Islet precursor cell (in vitro differentiated cells): ENCODE measurements around the gene TALDO1.
A peak's percentile ranks its signal among the peaks of the same experiment; 100 is the strongest.

ENCODE experiments used
- DNase-seq: peaks from one replicate; pipeline ENCODE4 v3.0.0-alpha.2; 2018

Gene TALDO1

GRCh38 chr11:747158-748006 is at the start of gene TALDO1:
Gene TALDO1, plus strand, starts transcription at chr11:747464. Its CDS starts 18 bp downstream, at chr11:747482.
- DNase-seq: peak; percentile 96

DNA sequence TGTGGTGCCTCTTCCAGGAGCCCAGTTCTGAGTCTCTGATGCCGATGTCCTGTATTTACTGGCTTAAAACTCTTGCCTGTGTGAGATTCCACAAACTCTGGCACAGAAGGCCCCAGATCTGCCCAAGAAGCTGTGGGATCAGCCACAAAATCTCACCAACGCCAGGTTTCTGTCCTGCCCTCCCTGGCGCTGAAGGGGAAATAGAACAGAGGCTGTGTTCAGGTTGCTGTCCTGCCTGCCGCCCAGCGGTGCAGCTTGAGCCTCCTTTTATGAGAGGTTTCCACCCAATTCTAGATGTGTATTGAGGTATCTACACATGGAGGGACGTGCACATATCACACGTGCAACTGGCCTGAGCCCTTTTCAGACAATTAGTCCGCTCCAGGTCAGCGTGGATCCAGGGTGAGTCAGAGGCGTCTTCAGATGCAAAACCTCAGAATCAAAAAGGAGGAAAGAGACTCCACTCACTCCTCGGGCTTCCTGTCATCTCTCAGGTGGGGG is 49.4 kb upstream of the TALDO1 start:
- DNase-seq: peak; percentile 73

DNA sequence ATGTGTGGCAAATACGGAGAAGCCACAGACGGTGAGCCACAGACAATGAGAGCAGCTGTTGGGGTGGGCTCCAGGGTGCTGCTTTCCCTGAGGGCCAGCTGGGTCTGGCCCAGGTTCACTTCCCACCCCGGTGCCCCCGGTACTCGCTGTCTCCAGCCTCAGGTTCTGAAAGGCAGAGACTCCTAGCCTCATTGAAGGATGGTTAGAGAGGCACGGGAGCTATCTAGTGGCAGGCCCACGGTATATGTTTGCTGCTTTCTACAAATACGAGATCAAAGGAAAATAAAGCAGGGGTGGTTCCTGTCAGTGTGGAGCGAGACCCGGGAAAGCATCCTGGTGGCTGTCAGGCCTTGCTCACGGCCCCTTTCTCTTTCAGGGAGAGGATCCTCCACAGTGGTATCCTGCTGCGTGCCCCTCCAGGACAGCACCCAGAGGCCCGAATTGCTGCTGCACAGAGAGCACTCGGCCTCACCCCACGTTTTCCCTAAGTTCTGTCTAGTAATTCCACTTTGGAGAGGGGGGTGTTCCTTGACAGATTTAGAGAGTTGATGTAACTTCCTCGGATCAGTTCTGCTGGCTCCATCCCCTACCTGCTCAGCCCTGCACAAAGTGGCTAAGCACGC is 48.7 kb upstream of the TALDO1 start:
- DNase-seq: no peak

DNA sequence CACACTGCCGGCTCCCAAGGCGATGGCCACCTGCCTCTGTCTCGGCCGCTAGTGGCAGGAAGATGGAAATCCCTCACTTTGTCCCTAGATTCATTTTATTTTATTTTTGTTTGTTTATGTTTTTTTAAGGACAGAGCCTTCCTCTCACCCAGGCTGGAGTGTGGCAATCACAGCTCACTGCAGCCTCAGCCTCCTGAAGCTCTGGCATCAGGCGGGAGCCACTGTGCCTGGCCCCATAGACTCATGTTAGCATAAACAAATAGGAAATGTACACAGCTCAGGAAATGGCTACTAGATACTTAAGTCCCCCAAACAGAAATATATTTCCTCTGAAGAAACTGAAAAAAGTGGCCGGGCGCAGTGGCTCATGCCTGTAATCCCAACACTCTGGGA is 48.2 kb upstream of the TALDO1 start:
- no peak for DNase-seq

DNA sequence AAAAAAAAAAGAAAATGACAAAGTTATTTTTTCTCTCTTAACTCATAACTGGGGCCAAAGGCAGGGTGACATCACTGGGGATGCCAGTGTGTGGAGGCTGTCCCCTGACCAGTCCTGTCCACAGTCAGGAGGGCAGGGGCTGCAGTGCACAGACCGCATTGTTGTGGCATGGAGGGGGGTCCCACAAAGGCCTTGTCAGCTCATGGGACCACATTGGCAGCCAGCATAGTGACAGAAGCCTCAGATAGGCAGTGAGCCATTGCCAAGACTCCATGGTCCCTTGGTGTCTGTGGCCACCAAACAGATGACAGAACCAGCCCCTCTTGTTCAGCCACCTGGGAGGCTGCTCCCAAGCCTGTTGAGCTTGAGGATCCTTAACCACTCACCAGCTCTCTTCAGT is 47.5 kb upstream of the TALDO1 start:
- DNase-seq: no peak

DNA sequence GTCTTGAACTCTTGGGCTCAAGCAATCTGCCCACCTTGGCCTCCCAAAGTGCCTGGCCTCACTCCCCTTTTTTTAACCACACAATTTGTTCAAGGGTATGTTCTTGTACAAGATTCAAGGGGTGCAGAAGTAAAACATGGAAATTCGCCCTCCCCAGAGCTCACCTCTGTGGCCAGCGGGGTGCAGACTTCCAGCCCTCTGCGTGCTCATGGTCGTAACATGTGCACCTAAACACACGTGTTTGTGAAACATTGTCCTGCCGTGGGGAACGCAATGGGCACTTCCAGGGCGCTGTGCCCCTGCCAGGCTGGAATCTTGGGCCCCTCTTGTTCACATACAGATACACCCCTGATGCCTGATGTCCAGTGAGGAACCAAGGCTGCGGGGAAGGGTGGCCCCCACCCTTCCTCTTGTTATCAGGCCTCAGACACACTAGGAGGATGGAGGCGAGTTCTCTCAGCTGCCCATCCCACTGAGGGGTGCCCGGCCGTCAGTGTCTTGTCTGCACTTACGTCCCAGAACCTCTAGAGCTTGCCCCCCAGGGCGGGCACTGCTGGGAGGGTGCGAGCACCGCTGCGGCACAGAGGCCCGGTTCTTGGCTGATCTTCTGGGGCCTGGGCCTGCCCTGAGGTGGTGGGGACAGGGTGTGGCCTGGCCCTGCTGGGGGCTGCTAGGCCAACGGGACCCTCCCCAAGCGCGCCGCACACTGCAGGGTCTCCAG is 45.4 kb upstream of the TALDO1 start:
- DNase-seq: no peak

DNA sequence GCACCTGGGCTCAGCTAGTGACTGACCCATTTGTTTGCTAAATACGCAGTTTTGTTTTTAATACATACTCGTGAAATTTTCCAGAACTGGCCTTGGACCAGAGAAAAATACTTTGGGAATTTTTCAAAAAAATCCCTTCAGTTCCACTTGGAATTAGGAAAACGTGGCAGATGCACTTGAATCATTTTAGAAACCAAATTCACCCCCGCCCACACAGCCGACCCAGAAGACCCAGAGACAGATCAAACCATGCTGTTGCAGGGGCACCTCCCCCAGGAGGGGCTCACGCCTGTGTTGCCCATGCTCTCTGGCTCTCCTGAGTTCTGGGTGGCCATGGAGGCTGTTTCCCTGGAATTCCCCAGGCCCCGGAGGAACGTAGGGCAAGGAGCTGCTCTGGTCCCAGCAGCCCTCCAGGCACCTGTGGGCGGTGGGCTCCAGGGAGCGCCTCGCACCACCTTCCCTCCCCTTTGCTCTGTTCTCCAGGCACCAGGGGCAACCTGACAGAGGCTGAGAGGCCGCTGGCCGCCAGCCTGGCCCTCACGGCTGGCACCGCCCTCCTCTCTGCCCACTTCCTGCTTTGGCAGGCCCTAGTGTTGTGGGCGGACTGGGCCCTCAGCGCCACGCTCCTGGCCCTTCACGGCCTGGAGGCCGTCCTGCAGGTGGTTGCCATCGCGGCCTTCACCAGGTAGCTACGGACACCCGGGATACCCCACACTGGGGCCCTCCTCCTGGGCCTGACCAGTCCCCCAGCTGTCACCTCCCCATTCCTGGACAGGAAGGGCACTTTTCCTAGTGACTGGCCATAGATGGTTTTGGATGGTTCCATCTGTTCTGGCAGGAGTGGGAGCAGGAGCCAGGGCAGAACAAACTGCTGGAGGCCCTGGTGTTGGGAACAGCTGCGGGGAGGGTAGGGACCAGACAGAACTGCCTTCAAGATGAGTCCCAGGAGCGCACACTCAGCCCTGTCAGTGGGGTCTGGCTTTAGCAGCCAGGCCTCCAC is 44.5 kb upstream of the TALDO1 start:
- peak; percentile 53 for DNase-seq

- DNase-seq: peak; percentile 45
Measured at GRCh38 chr11:703506-703905, 43.8 kb upstream of the TALDO1 start.

- DNase-seq: peak; percentile 43
Measured at GRCh38 chr11:704228-704674, 43.0 kb upstream of the TALDO1 start.

DNA sequence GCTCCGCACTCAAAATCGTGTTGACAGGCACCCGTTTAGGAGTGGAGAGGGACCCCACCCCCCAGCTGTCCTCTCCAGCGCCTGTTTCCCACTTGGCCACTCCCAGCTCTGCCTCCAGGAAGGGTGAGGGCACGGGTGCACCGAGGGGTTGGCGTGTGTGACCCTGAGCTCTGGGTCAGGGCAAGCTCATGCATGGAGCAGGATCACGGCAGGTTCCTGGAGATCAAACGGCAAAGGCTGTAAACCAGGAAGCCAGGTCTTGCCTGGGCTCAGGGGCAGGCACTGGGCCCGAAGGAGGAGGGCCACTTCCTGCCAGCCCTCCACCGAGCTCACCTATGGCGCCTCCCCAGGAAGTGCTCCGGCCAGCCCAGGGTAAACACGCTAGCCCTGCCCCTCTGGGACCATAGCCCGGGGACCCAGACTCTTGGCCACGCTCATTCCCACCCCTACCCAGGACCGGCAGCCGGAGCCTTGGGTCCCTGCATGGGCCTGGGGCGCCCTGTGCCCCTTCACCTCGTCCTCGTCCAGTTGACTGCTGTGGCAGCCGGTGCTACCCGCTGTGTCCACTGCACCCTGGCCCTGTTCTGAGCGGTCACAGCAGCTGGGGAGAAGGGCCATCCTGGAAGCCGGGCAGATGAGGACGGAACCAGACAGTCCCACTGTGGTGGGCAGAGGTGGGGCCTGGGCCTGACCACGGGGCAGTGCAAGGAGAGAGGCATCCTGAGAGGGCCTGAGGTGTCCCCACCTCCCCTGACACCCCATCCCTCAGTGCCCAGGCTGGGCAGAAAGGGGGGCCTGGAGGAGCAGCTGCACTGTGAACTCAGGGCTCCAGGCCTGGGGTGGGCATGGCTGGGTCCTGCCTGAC is 42.3 kb upstream of the TALDO1 start:
- peak; percentile 67 for DNase-seq

- peak; percentile 78 for DNase-seq
Measured at GRCh38 chr11:705646-706438, 41.4 kb upstream of the TALDO1 start, which contains the start of gene EPS8L2. Gene EPS8L2, plus strand, starts transcription at chr11:706231. Its CDS starts 3,177 bp downstream, at chr11:709408.

- peak; percentile 81 for DNase-seq
Measured at GRCh38 chr11:706439-706956, 40.8 kb upstream of the TALDO1 start.

DNA sequence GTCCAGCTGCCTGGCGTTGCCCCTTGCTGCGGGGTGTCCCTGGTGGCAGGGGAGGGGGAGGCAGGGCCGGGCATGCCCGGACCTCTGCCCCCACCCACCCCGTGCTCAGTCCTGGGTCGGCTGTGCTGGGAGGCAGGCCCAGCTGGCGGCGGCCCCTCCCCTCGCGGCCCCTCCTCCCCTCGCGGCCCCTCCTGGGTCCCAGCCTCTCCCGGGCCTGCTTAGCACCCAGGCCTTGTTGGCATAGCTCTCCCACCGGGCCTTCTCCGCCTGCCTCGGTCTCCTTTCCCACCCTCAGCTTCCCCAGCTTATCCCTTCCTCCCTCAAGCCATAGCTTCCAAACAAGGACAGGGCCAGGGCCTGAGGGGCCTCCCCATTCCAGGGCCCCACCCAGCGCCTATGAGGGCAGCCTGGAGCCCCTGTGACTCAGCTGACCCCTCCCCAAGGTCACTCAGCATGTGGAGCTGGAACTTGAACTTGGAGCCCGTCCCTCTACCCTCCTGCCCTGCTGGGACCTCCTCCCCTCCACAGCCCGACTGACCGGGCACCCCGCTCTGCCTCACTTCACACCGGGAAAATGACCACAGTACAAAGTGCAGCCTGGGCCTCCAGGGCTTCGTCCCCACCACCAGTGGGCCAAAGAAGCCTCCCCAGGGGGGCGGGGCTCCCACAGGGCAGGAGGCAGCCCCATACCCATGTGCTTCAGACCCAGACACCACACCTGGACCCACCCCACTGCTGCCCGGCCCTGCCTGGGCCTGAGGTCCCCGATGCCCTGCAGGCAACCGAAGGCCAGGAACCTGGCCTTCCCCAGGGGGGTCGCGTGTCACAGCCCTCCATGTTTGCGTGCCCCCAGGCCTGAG is 40.1 kb upstream of the TALDO1 start:
- peak; percentile 87 for DNase-seq

DNA sequence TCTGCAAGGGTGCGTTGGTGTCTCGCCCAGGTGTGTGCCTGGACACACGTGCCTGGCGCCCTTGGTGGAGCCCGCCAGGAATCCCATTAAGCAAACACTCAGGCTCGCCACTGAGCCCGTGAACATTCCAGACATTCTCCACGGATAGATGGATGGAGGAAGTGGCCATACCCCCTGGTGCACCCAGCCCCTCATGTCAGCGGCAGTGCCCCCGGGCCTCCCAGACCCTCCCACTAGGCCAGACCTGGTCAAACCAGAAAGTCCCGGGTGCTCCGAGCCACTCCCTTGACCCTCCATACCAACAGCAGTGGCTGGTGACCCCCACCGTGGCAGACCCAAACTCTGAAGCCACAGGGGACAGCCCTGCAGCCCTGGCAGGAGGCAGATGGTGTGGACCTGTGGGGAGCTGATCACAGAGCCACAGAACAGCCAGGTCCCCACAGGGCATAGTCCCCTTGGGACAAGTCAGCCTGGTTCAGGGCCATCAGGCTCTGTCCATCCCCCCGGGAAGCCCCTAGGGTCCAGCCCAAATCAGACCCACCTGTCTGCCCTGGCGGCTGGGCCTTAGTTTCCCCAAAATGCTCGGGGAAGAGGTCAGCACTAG is 39.3 kb upstream of the TALDO1 start:
- peak; percentile 83 for DNase-seq

- peak; percentile 43 for DNase-seq
Measured at GRCh38 chr11:708511-708910, 38.8 kb upstream of the TALDO1 start.

DNA sequence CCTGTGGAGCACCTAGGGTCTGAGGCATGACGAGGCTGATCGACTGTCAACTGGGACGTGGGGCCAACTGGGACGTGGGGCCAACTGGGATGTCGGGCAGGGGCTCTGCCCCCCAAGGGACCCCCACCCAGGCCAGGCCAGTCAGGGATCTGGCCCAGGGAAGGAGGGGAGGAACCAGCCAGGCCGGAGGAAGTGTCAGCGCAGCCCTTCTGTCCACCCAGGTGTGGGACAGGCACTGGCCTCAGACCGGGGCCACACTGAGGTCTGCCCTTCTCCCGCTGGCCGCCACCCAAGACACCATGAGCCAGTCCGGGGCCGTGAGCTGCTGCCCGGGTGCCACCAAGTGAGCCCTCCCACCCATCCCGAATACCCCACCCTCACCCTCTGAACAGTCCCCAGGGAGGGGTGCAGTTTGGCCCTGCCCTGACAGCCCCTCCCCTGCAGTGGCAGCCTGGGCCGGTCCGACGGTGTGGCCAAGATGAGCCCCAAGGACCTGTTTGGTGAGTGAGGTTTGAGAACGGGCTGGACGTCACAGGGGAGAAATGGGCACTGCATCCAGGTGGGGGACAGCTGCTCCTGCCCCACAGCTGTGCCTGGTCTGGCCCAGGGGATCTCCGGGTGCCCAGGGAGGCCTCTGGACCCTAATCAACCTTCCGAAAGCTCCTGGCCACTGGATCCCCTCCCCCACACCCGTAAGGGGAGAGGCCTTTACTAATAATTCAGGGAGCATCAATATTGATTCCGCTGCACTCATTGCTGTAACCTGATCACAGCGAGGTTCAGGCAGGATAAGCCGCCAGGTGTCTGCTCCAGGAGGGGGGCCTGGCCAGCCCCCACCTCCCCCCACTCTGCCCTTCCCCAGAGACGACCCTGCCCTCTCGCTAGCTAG is 37.9 kb upstream of the TALDO1 start:
- peak; percentile 46 for DNase-seq

GRCh38 chr11:714436-714835 is 32.8 kb upstream of the TALDO1 start:
- DNase-seq: no peak
